Measurements from ENCODE around the gene PCCA.

- TF ChIP-seq, protein P1, sequence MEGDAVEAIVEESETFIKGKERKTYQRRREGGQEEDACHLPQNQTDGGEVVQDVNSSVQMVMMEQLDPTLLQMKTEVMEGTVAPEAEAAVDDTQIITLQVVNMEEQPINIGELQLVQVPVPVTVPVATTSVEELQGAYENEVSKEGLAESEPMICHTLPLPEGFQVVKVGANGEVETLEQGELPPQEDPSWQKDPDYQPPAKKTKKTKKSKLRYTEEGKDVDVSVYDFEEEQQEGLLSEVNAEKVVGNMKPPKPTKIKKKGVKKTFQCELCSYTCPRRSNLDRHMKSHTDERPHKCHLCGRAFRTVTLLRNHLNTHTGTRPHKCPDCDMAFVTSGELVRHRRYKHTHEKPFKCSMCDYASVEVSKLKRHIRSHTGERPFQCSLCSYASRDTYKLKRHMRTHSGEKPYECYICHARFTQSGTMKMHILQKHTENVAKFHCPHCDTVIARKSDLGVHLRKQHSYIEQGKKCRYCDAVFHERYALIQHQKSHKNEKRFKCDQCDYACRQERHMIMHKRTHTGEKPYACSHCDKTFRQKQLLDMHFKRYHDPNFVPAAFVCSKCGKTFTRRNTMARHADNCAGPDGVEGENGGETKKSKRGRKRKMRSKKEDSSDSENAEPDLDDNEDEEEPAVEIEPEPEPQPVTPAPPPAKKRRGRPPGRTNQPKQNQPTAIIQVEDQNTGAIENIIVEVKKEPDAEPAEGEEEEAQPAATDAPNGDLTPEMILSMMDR (CRISPR knock-in tag; IDR thresholded peaks at IDR 0.05): no peak
- TF ChIP-seq ZNF124 (CRISPR knock-in tag; IDR thresholded peaks at IDR 0.05) (no peak), ZFAT (CRISPR knock-in tag; conservative IDR thresholded peaks at IDR 0.05) (no peak), BCL3 (CRISPR knock-in tag; IDR thresholded peaks at IDR 0.05) (no peak), CREM (IDR thresholded peaks at IDR 0.05) (no peak), CREM (CRISPR knock-in tag; IDR thresholded peaks at IDR 0.05) (no peak), BRCA1 (CRISPR knock-in tag; IDR thresholded peaks at IDR 0.05) (no peak), POLR2A (IDR thresholded peaks at IDR 0.05; ENCODE audit: insufficient read depth in 1 of 2, low read depth in 2 of 2, low read length in 2 of 2) (no peak)
Measured at GRCh38 chr13:100485265-100485664, 396.4 kb downstream of the PCCA start.
